ENCODE results near the gene KLHL20.
"Not testable (repeated sequence)": the region's sequence is repeated elsewhere in the genome, so short reads cannot be mapped to it uniquely, and the experiment has no call there.

KLHL20 gene

GRCh38 chr1:173714759-173715537, at the start of gene KLHL20:
TSS of gene KLHL20 (plus strand) at chr1:173714981. CDS start at chr1:173716044, 1,063 bp downstream.
- DNase-seq, result peak; percentile 87 to 90

- no peak for DNase-seq
Observed at GRCh38 chr1:173666646-173667045, 48.1 kb upstream of the KLHL20 start.

- peak; percentile 35 to 42 for DNase-seq
Observed at GRCh38 chr1:173669491-173669941, 45.3 kb upstream of the KLHL20 start, which contains the start of gene ANKRD45. TSS of gene ANKRD45 (minus strand) at chr1:173669851. CDS start at chr1:173659418, 10,433 bp downstream.

GRCh38 chr1:173674496-173674895, 40.3 kb upstream of the KLHL20 start:
- not testable (repeated sequence) for DNase-seq

- DNase-seq, result not testable (repeated sequence)
Observed at GRCh38 chr1:173680152-173680551, 34.6 kb upstream of the KLHL20 start.

GRCh38 chr1:173682184-173682583, 32.6 kb upstream of the KLHL20 start:
- no peak for DNase-seq

GRCh38 chr1:173683838-173684237, 30.9 kb upstream of the KLHL20 start:
- not testable (repeated sequence) for DNase-seq

GRCh38 chr1:173685121-173685520, 29.7 kb upstream of the KLHL20 start:
- DNase-seq, result not testable (repeated sequence)

GRCh38 chr1:173688300-173688699, 26.5 kb upstream of the KLHL20 start:
- DNase-seq, result no peak

GRCh38 chr1:173693238-173693637, 21.5 kb upstream of the KLHL20 start:
- no peak for DNase-seq

GRCh38 chr1:173701299-173701698, 13.5 kb upstream of the KLHL20 start:
- DNase-seq, result not testable (repeated sequence)

GRCh38 chr1:173702736-173703135, 12.0 kb upstream of the KLHL20 start:
- DNase-seq, result no peak

GRCh38 chr1:173705117-173705516, 9.7 kb upstream of the KLHL20 start:
- DNase-seq, result no peak

- DNase-seq, result no peak
Observed at GRCh38 chr1:173708787-173709186, 6.0 kb upstream of the KLHL20 start.

GRCh38 chr1:173714441-173714758, 381 bp upstream of the KLHL20 start:
- no peak for DNase-seq

GRCh38 chr1:173715538-173715844, 710 bp downstream of the KLHL20 start:
- no peak for DNase-seq

- DNase-seq, result no peak
Observed at GRCh38 chr1:173717238-173717637, 2.5 kb downstream of the KLHL20 start.

GRCh38 chr1:173731331-173731730, 16.6 kb downstream of the KLHL20 start:
- not testable (repeated sequence) for DNase-seq

GRCh38 chr1:173733912-173734311, 19.1 kb downstream of the KLHL20 start:
- DNase-seq, result no peak

- DNase-seq, result not testable (repeated sequence)
Observed at GRCh38 chr1:173736104-173736503, 21.3 kb downstream of the KLHL20 start.

GRCh38 chr1:173742203-173742886, 27.6 kb downstream of the KLHL20 start:
- DNase-seq, result no peak

GRCh38 chr1:173744651-173745050, 29.9 kb downstream of the KLHL20 start:
- DNase-seq, result no peak

- no peak for DNase-seq
Observed at GRCh38 chr1:173749137-173749536, 34.4 kb downstream of the KLHL20 start.

- no peak for DNase-seq
Observed at GRCh38 chr1:173753830-173754229, 39.0 kb downstream of the KLHL20 start.
